Epidermal melanocyte (primary cell): ENCODE measurements around the gene RAB3IL1.

Experiments used
- DNase-seq: peaks from one replicate; pipeline ENCODE4 v3.0.0; 2011; ENCODE audit warnings: low spot score; ENCODE audit not compliant: insufficient read length

The RAB3IL1 gene

GRCh38 chr11:61905801-61906521, 11.4 kb downstream of the RAB3IL1 start:
- no peak for DNase-seq

GRCh38 chr11:61905067-61905696, 12.2 kb downstream of the RAB3IL1 start:
- no peak for DNase-seq

- DNase-seq = no peak
Measured at GRCh38 chr11:61904539-61905048, 12.8 kb downstream of the RAB3IL1 start.

GRCh38 chr11:61903845-61904244, 13.5 kb downstream of the RAB3IL1 start:
- DNase-seq = no peak

- DNase-seq = no peak
Measured at GRCh38 chr11:61902313-61902712, 15.1 kb downstream of the RAB3IL1 start.

- DNase-seq = no peak
Measured at GRCh38 chr11:61901397-61901796, 16.0 kb downstream of the RAB3IL1 start.

GRCh38 chr11:61900251-61900650, 17.1 kb downstream of the RAB3IL1 start:
- DNase-seq = no peak

- DNase-seq = peak; percentile 96
Measured at GRCh38 chr11:61899146-61899841, 18.1 kb downstream of the RAB3IL1 start.

GRCh38 chr11:61898247-61898582, 19.2 kb downstream of the RAB3IL1 start:
- DNase-seq = no peak

- DNase-seq = peak; percentile 90
Measured at GRCh38 chr11:61897387-61898246, 19.7 kb downstream of the RAB3IL1 start.

GRCh38 chr11:61896665-61897386, 20.5 kb downstream of the RAB3IL1 start:
- DNase-seq = peak; percentile 79

GRCh38 chr11:61895718-61896059, 21.7 kb downstream of the RAB3IL1 start:
- no peak for DNase-seq

- no peak for DNase-seq
Measured at GRCh38 chr11:61895046-61895717, 22.2 kb downstream of the RAB3IL1 start.

- no peak for DNase-seq
Measured at GRCh38 chr11:61893981-61894380, 23.4 kb downstream of the RAB3IL1 start.

GRCh38 chr11:61892085-61892370, 25.3 kb downstream of the RAB3IL1 start:
- no peak for DNase-seq

- DNase-seq = peak; percentile 68
Measured at GRCh38 chr11:61891331-61892084, 25.9 kb downstream of the RAB3IL1 start, which contains the start of gene FADS3. FADS3 (minus strand) TSS chr11:61891545; CDS start chr11:61891381, 164 bp downstream.

GRCh38 chr11:61890529-61891330, 26.6 kb downstream of the RAB3IL1 start:
- no peak for DNase-seq

GRCh38 chr11:61889831-61890230, 27.5 kb downstream of the RAB3IL1 start:
- no peak for DNase-seq

- no peak for DNase-seq
Measured at GRCh38 chr11:61888590-61888989, 28.8 kb downstream of the RAB3IL1 start.
